Lung (tissue), 12 donors: ENCODE measurements around the gene SLC34A1. TPM values are rescaled to one million over a fixed set of nuclear protein-coding genes. Genes with fewer than 3 reads are reported as not detected.

Source experiments
- ATAC-seq: fragments of 200-7000 bp; cut with Tn5 transposase; one replicate; pipeline ENCODE4 v1.9.1; 2020; ENCODE audit warnings: moderate number of reproducible peaks; ENCODE audit not compliant: insufficient read depth, low FRiP score
- DNase-seq, 3 donors: peaks; one replicate each; pipeline ENCODE4 v3.0.0-alpha.2; 2013 to 2017
- H3K27ac ChIP-seq, 2 donors: one replicate each; pipeline ENCODE4 v1.5.1; 2013; ENCODE audit warnings: mild to moderate bottlenecking in 2 of 2, moderate library complexity in 2 of 2, control low read depth in 1 of 2, inconsistent platforms in 1 of 2, low read depth in 1 of 2, low read length in 1 of 2
- H3K27me3 ChIP-seq, 3 donors: one replicate each; pipeline ENCODE4 v1.5.1; 2013; ENCODE audit warnings: low read length in 2 of 3; ENCODE audit not compliant: control insufficient read depth in 3 of 3, insufficient read depth in 3 of 3
- H3K36me3 ChIP-seq, 4 donors: one replicate each; pipeline ENCODE4 v1.5.1; 2013; ENCODE audit warnings: low read length in 4 of 4, mild to moderate bottlenecking in 1 of 4, moderate library complexity in 1 of 4; ENCODE audit not compliant: control insufficient read depth in 4 of 4, insufficient read depth in 4 of 4
- H3K4me1 ChIP-seq, 5 donors: one replicate each; pipeline ENCODE4 v1.5.1; 2013; ENCODE audit warnings: low read length in 5 of 5, mild to moderate bottlenecking in 2 of 5, moderate library complexity in 1 of 5; ENCODE audit not compliant: control insufficient read depth in 5 of 5, insufficient read depth in 5 of 5
- H3K4me3 ChIP-seq: one replicate; pipeline ENCODE4 v1.5.1; 2013; ENCODE audit warnings: mild to moderate bottlenecking, control low read depth, moderate library complexity
- H3K9ac ChIP-seq, 2 donors: one replicate each; pipeline ENCODE4 v1.5.1; 2013; ENCODE audit warnings: low read length in 2 of 2, control low read depth in 1 of 2; ENCODE audit not compliant: insufficient read depth in 1 of 2
- H3K9me3 ChIP-seq, 4 donors: one replicate each; pipeline ENCODE4 v1.5.1; 2013; ENCODE audit warnings: low read length in 3 of 4, mild to moderate bottlenecking in 1 of 4, moderate library complexity in 1 of 4; ENCODE audit not compliant: control insufficient read depth in 4 of 4, insufficient read depth in 3 of 4
- WGBS, 2 donors: extraction: QIAGEN DNeasy Blood & Tissue Kit; methylation state at CpG; one replicate each; pipeline ENCODE4 v1.1.7; 2013; 5-methylcytosine and 5-hydroxymethylcytosine counted together
- polyA plus RNA-seq, 2 donors: library from polyadenylated mRNA; stranded (reverse); fragments of 200-250 nt; gene quantifications; one replicate each; pipeline ENCODE4 v1.2.1, GENCODE V29; 2013
- total RNA-seq, 2 donors: library from RNA; depleted of rRNA in 1 of 2; stranded (reverse); fragments of >200 nt in 1 of 2; gene quantifications; one replicate each; pipeline ENCODE4 v1.2.1, GENCODE V29; 2014 to 2021
- TF ChIP-seq, protein P1 (sequence below): IDR thresholded peaks from 2 replicates; pipeline ENCODE4 v1.5.1; 2012; ENCODE audit warnings: mild to moderate bottlenecking; ENCODE audit errors: control extremely low read depth, extremely low read depth
- donor health status: control.
- donor health status: control.
- donor health status: Bipolar disorder and iron deficiency.
- donor health status: healthy.
- donor health status: DM: yes; HTN: yes; CAD: no.

Gene SLC34A1
- total and polyA plus RNA-seq, 4 donors, result 0.02 TPM; not detected in 3

DNA sequence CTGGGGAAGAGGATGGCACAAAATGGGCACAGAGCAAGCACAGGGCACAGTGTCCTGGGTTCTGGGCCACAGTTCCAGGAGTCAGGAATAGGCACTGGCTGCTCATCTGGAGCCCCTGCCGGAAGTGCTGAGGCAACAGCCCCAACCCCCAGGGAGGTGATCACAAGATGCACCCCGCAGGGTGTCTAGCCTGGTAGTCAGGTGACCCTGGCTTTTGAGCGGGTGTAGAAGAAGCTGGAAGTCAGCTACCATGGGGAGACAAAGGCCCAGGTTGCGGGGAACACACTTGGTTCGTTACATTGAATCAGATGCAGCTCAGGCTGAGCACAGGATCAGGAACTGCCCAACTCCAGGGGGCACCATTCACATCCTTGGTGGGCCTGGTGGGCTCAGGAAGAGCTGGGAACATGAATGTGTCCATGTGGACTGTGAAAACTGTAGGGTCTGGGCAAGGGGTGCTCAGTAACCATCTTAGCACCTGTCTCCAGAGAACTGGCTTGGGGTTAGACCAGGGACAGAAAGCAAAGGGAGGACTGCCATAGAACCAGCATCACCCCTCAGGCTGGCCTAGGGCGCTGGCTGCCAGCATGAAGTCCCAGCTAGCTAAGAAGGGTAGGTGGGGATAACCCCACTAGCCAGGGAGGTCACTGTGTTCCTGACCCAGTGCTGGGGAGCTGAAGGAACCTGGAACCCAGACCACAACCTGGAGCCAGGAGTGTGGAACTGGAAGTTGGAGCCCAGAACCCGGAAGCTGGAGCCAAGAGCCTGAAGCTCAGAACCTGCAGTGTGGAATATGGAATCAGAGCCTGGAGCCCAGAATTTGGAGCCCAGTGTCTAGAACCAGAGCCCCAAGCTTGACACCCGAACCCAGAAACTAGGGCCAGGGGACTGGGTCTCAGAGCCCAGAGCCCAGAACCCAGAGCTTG, 6.1 kb upstream of the SLC34A1 start:
- H3K27ac ChIP-seq, result no peak overlapping the region
- H3K36me3 ChIP-seq, result no peaks in the 10 kb centered on the region
- TF ChIP-seq, protein P1, sequence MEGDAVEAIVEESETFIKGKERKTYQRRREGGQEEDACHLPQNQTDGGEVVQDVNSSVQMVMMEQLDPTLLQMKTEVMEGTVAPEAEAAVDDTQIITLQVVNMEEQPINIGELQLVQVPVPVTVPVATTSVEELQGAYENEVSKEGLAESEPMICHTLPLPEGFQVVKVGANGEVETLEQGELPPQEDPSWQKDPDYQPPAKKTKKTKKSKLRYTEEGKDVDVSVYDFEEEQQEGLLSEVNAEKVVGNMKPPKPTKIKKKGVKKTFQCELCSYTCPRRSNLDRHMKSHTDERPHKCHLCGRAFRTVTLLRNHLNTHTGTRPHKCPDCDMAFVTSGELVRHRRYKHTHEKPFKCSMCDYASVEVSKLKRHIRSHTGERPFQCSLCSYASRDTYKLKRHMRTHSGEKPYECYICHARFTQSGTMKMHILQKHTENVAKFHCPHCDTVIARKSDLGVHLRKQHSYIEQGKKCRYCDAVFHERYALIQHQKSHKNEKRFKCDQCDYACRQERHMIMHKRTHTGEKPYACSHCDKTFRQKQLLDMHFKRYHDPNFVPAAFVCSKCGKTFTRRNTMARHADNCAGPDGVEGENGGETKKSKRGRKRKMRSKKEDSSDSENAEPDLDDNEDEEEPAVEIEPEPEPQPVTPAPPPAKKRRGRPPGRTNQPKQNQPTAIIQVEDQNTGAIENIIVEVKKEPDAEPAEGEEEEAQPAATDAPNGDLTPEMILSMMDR, result no peak
- H3K9ac ChIP-seq, result no peak overlapping the region
- WGBS, 2 donors, result 83 to 91% methylated on average over 8 of the region's 8 CpGs
- H3K4me1 ChIP-seq, result peaks cover 0 to 3% (median 0%) of the 10 kb centered on the region in 5 donors
- no peaks in the 10 kb centered on the region for H3K9me3 ChIP-seq
- H3K4me3 ChIP-seq, result no peak overlapping the region
- no peaks in the 10 kb centered on the region for H3K27me3 ChIP-seq
- DNase-seq (no peak), ATAC-seq (no peak)

DNA sequence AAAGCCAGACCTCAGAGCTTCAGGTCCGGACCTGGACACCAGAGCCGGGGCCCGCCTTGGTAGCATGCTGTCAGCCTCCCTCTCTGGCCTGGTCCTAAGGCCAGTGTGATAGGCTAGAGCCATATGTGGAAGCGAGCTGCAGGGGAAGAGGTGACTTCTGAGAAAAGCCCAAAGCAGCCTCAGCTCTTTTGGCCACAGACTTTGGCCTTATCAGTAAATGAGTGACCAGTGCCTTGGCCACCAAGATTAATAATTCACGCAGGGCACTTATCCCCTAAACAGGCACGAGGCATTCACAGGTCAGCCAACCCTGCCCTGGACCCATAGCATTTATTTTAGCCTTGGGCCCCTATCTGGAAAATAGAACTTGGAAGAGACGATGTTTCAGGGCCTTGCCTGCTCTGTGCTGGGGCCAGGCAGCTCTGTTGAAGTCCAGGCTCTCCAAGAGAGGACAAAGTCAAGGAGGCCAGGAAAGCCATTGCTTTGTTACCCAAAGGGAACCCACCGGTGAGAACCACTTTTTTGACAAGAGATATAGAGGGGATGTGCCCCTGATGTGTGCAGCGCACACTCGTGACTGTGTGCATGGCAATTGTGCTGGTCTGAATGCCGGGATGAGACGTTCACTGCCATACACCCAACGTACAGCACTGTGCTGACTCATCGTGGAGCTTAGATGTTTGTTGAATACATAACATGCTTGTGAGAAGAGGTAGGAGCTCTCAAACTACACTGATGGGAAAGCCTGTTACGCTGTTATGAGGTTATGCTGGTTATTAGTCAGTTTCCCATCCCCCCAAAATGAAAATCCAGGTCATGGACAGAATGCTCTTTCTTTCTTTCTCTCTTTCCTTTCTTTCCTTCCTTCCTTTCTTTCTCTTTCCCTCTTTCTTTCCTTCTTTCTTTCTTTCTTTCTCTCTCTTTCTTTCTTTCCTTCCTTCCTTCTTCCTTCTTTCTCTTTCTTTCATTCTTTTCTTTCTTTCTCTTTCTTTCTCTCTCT, 5.0 kb upstream of the SLC34A1 start:
- Histone ChIP-seq H3K9ac (no peak overlapping the region), H3K4me3 (no peak overlapping the region), H3K4me1 (peaks cover 0 to 3% (median 0%) of the 10 kb centered on the region in 5 donors), H3K27me3 (no peaks in the 10 kb centered on the region), H3K9me3 (no peaks in the 10 kb centered on the region), H3K27ac (no peak overlapping the region), H3K36me3 (no peaks in the 10 kb centered on the region)
- TF ChIP-seq, protein P1, result no peak
- ATAC-seq (no peak), DNase-seq (no peak)
- WGBS, 2 donors, result 70 to 74% methylated on average over 15 of the region's 15 CpGs

DNA sequence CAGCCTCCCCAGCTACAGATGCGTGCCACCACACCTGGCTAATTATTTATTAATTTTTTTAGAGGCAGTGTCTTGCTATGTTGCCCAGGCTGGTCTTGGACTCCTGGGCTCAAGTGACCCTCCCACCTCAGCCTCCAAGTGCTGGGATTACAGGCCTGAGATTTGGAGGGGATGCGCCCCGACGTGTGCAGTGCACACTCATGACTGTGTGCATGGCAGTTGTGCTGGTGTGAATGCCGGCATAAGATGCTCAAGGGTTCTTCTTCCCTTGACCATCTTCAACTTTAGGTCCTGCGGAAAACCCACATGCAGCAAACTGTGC, 3.5 kb upstream of the SLC34A1 start:
- H3K27ac ChIP-seq, result no peak overlapping the region
- H3K9ac ChIP-seq, result no peak overlapping the region
- no peak for ATAC-seq
- no peak overlapping the region for H3K4me3 ChIP-seq
- peaks cover 0 to 3% (median 0%) of the 10 kb centered on the region in 5 donors for H3K4me1 ChIP-seq
- TF ChIP-seq, protein P1, result no peak
- H3K9me3 ChIP-seq, result no peaks in the 10 kb centered on the region
- WGBS, 2 donors, result 92 to 96% methylated on average over 6 of the region's 6 CpGs
- H3K27me3 ChIP-seq, result peaks cover 0 to 2% (median 0%) of the 10 kb centered on the region in 3 donors
- DNase-seq, result no peak
- H3K36me3 ChIP-seq, result no peaks in the 10 kb centered on the region
